Stimulated activated CD8-positive, alpha-beta memory T cell treated with anti-CD3 and anti-CD28 coated beads, Interleukin-7, amount 100 ng/mL, for 48 hours (primary cell): ENCODE measurements around the gene BMF.
"Not testable (repeated sequence)": the region's sequence is repeated elsewhere in the genome, so short reads cannot be mapped to it uniquely, and the experiment has no call there.

ENCODE experiments used
- DNase-seq, 2 donors: peaks; one replicate each; pipeline ENCODE4 v3.0.0-alpha.2; 2020; ENCODE audit warnings: low read depth in 1 of 2; ENCODE audit errors: extremely low read depth in 1 of 2

Gene BMF

DNA sequence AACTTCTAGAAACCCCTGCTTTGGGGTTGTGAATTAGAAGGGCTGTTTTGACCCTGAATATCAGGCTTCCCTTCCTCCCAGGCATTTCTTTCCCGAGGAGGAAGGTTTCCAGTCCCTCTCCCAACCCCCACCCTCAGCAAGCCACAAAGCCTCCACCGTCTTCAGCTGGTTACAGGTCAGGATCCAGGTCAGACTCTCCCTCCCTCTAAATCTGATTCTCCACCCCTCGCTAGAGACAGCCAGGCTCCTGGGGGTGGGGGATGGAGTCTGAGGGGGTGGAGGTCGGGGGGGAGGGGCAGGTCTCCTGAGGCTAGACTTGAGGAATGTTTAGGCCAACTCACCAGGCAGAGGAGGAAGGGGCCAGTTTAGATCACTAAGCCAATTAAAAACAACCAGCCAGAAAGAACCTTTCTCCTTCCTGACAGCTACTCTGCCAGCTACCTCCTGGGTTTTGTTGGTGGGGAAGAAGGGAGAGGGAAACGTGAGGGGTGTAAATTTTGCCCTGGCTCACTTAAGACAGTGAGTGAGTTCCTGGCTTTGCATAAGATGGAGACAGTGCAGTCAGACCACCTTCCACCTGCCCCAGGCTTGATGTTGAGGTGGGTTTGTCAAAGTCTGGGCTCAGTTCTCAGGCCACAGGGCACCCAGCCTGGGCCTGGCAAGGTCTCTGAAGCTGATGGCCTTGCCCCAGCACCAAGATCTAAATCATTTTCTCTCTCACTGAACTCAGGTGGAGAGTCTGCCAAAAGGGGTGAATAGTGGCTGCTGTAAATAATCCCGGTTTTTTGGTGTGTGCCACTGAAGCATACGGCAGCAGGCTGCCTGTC, 19.5 kb downstream of the BMF start:
- no peak for DNase-seq

DNA sequence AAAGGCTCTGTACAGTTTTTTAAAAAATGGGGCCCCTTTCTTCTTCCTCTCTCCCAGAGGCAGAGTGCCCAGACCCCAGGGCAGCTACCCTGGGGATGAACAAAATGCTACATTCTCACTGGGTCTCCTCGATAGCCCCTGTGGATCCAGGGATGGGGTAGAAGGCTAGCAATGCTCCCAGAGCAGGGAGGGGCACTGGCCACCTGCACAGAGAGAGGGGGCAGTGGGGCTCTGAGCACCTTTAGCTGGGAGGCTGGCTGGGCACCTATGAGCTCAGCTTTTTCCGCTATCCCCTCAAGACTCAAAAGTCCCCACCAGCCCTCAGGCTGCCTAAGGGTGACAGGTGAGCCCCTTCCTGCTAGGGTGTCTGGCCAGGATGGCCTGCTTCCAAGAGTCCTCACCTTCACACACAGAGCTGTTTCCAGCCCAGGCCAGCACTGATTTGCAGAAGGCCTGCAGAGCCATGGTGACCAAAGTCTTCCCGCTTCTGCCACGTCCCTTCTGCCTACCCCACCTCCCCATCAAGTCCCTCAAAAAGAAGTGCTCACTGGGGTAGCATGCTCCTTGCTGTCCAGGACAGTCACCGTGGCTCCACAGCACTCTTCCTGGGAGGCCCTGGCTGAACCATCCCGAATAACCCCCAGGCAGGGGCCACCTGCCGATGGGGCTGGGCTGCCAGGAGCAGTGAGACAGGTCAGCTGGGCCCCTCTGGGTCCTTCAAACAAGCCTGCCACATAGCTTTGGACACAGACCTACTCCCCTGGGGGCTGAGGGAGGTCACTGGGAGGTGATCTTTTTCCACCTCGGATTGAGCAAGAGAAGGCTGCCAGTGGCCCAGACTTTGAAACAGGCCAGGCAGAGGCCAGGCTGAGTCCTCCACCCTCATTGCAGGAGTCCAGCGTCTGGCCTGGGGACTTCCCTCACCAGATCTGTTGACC, 20.4 kb downstream of the BMF start:
- DNase-seq: no peak

DNA sequence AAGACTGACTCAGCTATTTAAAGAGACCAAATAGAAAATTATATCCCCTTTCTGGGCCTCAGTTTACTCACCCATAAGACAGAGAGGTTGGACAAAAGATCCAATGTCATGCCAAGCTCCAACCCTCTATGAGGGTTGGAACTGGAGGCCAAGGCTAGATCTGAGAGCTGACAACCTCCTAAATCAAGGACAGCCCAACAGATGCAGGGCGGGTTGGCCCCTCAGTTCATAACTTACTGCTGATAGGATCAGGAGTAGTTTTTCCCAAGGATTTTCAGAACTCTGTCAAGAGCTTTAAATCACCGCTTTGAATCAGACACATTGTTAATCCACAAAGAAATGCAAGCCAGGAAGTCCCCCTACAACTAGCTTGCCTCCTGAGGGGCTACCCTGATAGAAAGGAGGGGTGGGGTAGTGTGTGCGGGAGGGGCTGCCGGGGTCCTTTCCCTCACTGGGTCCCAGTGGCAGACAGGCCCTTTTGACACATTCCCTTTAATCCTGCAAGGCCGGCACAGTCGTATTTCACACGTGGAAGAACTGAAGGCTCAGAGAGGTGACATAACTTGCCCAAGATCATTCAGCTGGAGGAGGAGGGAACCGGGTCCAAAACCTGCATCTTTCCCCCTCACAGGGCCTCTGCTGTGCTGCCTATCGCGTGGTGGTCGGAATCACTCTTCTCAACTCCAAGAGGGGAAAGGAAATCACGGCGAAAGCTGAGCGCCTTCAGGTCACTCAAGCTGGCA, 21.4 kb downstream of the BMF start:
- no peak for DNase-seq

DNA sequence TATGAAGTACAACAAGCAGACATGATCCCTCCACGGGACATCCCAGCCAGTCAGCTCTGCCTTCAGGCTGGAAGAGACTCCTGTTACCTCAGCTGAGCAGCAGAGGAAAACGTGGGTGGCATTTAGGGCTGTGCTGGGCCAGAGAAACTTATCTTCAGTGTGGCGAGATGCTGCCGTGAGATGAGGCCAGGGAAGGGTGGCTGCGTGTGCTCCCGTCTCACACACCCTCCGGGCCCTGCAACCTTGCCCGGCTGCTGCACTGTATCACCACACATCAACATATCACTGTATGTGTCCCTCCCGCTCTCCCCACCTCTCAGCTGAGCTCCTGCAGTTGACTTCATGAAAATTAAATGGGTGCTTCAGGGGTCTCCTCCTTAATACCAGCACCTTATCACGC, 23.4 kb downstream of the BMF start:
- DNase-seq: no peak

DNA sequence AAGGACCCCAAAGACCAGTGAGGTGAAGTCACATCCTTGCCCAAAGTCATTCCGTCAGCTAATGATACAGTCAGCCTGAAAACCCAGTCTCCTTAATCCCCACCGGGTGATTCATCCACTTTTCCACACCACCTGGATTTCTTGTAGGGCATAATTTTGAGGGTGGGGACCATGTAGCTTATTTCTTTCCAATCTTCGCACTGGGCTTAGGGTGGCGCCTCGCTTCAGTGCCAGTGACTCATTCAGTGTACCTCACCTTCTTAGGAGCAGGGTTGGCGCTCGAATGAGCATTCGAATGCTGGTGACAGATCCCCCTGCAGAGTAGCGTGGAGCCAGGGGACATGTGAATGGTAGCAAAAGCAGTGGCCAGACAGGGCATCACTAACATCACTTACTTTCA, 24.0 kb downstream of the BMF start:
- DNase-seq: no peak

DNA sequence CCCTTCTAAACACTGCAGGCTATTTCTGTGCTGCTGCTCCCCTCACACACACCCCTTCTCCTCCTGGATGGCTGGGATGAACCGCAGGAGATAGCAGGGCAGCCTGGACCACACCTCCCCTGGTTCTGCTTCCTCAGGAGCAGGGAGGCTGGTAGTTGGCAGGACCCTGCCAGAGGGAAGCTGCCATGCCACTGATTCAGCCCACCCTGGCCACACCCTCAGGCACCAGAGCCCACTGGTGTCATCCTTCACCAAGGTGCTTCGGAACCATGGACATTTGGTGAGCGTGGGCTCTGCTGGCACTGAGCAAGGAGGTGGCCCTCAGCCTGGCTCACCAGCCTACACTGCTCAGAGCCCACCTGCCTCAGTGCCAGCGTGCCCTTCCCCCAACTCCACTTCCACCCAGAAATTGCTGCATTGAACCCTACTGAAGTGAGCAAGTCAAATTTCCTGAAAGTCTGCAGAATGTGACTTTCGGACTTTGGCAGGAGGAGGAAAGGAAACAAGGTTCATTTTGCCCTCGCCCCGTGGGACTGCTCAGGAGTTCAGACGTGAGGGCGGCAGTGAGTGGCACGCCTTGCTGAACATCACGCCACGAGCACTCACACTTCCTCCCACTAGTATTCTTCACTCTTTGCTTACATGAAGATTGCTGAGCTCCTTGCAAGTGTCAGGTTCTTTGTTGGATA, 26.3 kb downstream of the BMF start:
- DNase-seq: no peak

DNA sequence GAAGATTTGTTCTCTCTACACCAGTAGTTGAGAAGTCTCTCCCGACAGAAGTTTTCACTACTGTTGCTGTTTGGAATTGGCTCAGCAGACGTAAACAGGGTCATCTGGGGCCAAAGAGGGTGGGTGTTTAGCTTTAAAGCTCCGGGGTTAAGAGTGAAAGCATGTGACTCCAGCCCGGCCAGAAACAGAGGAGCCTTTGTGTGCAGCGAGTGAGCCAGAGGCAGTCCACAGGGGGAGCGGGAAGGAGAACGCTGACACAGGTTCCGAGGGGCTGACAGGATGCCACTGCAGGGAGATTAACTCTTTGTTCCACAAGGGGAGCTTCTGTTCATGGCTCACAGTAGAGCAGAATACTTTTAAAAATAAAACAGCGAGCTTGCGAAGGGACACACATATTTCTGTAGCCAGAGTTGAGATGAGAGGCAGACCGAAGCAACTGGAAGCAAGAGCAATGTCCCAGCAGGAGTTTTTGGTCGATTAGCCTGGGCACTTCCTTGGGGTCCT, 26.9 kb downstream of the BMF start:
- no peak for DNase-seq

DNA sequence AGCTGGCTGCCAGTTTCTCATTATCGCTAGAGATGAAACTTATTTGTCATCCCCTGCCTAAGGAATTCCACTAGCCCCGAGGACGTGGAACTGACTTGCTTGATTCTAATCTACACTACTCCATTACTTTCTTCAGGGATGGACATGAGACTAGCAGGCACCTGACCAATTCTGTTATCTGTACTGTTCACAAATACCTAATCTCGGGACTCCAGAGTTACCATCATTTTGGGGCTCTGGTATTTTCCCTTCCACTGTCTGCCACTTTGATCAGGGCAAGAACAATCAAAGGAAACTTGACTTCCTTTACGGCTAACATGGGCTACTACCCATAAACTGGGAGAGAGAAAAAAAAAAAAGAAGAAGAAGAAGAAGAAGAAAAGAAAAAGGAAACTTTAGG, 27.8 kb downstream of the BMF start:
- no peak for DNase-seq

DNA sequence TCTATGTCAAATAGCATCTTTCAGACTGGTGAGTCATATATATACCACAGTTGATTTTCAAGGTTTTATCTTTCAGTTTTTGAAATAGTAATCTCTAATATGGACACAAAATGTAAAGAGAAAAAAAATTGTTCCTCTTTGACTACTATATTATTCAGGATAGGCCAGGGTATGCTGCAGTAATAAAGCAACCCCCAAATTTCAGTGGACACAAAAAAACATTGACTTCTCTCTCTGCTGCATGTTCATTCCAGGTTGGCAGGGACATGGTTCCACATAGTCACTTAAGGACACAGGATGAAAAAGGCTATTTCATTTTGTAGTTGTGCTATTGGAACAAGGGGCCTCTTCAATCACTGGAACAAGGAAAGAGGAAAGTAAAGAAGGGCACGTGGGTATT, 28.6 kb downstream of the BMF start:
- DNase-seq: no peak

DNA sequence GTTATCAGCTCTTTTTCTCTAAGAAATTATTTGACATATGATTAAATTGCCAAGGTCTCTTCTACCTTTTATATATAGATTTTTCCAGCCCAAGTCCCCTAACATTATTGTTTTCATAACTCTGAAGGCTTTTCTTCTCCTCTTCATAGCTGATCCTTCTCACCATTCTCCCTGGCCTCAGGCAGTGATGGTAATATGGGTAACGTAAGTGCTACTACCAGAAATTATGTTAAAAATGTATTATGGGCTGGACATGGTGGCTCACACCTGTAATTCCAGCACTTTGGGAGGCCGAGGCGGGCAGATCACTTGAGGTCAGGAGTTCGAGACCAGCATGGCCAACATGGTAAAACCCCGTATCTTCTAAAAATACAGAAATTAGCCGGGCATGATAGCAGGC, 29.2 kb downstream of the BMF start:
- DNase-seq: no peak

DNA sequence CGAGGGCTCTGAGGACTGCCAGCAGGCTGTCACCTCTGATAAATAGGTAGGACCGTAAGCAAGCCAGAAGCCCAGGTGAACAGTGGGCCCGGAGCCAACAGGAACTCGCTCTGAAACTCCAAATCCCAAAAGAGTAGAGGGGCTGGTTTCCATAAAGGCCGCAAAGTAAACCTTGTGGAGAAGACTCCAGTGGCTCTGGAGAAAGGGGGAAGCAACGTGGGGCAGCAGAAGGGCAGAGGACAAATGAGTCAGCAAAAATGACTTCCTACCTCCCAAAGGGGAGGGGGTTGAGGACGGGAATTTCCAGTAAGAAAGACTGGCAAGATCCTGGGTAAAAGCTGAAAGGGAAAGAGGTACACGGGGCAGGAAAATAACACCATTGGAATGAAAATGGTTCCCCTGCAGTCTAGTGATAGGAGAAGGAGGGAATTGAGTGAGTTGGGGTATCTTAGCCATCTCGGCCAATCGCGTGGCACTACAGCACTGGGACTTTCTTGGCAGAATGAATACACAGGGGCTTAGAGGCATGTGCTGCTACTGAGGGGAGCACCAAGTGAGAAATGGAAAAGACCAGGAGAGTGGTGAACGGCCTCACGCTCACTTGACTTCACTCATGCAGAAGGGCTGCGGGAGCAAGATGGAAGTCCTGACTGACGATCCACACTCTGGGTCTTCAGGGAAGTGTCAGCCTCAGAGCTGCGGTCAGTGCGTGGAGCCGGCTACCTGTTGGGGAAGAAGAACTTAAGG, 33.2 kb downstream of the BMF start:
- DNase-seq: no peak

DNA sequence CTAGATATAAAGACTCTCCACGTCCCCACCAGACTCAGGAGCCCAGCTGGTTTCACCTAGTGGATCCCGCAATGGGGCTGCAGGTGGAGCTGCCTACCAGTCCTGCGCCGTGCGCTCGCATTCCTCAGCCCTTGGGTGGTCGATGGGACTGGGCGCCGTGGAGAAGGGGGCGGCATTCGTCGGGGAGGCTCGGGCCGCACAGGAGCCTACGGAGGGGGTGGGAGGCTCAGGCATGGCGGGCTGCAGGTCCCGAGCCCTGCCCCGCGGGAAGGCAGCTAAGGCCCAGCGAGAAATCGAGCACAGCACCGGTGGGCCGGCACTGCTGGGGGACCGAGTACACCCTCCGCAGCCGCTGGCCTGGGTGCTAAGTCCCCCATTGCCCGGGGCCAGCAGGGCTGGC, 34.0 kb downstream of the BMF start:
- not testable (repeated sequence) for DNase-seq

DNA sequence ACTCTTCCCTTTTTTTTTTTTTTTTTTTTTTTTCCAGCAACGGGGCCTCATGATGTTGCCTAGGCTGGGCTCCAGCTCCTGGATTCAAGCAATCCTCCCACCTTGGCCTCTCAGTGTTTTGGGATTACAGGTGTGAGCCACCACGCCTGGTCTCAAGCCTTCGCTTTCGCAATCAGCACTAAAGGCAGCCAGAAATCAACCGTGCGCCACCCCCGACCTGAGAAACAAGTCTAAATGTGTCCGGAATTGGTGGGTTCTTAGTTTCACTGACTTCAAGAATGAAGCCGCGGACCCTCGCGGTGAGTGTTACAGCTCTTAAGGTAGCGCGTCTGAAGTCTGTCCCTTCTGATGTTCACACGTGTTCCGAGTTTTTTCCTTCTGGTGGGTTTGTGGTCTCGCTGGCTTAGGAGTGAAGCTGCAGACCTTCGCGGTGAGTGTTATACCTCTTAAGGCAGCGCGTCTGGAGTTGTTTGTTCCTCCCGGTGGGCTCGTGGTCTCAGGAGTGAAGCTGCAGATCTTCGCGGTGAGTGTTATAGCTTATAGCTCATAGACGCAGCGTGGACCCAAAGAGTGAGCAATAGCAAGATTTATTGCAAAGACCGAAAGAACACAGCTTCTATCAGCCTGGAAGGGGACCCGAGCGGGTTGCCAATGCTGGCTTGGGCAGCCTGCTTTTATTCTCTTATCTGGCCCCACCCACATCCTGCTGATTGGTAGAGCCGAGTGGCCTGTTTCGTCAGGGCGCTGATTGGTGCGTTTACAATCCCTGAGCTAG, 34.8 kb downstream of the BMF start:
- DNase-seq: not testable (repeated sequence)

DNA sequence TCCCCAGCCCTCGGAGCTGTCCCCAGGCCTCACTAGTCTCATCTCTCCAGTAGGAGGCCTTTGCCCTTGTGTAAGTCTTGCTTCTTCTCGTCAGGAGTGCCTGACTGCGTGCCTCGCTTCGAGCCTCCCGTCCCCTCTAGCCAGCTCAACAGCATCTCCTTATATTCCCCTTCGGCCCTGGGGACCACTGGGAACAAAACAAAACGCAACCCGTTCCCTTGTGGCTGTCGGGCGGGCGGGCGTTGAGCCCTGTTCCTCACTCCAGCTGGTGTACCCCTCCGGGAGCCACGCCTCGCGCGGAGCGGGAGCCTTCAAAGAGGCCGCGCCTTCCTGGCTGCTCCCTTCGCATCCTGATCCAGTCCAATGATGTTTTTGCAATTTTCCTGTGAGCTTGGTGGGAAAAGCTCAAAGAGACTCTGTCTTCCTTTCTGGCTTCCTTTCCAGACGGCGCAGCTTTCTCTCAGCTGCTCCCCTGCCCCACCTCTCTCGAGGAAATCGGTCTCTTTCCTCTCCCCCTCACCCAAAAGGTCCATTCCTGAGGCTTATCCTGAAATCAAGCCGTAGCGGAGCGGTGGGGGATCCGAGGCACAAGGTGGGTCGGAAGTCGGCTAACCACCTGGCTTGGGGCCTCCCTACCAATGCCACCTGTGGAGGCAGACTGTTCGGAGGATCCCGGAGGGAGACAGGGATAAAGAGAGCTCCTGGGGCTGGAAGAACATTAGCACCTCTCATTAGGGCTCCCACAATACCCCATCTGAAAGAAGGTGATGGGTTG, 36.3 kb downstream of the BMF start:
- DNase-seq: no peak

DNA sequence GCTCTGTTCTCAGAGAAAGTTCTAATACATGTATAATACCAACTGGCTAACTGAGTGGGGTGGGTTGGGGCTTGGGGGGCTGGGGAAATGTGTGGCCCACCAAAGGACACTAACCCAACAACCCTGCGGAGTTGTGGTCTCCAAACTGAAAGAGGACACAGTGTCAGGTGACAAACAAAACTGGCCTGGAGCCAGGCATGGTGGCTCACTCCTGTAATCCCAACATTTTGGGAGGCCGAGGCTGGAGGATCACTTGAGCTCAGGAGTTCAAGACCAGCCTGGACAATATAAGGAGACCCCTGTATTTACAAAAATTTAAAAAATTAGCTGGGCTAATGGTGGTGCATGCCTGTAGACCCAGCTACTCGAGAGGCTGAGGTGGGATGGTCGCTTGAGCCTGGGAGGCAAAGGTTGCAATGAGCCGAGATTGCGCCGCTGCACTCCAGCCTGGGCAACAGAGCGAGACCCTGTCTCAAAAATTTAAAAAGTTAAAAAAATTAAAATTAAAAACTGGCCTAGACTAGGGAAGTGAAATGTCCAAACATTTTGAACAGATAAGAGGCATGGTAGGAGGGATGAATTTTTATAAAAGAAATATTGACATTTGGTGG, 38.0 kb downstream of the BMF start:
- no peak for DNase-seq

DNA sequence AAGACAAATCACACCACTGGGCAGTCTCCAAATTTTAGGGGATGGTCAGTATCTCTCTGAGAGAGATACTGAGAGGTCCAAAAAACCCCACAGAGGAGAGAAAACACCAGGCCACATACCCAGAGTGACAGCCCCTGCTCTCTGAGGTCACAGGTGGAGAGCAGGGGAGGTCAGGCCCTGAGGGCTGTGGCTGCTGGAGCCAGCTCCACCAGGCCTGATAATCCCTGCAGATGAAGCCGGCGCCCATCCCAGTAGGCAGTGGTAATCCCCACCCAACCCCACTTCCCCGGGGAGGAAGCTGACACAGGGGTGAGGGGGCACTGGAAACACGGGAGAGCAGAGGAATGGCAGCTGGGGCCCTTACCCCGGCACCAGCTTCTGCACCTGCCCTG, 38.5 kb downstream of the BMF start:
- no peak for DNase-seq

DNA sequence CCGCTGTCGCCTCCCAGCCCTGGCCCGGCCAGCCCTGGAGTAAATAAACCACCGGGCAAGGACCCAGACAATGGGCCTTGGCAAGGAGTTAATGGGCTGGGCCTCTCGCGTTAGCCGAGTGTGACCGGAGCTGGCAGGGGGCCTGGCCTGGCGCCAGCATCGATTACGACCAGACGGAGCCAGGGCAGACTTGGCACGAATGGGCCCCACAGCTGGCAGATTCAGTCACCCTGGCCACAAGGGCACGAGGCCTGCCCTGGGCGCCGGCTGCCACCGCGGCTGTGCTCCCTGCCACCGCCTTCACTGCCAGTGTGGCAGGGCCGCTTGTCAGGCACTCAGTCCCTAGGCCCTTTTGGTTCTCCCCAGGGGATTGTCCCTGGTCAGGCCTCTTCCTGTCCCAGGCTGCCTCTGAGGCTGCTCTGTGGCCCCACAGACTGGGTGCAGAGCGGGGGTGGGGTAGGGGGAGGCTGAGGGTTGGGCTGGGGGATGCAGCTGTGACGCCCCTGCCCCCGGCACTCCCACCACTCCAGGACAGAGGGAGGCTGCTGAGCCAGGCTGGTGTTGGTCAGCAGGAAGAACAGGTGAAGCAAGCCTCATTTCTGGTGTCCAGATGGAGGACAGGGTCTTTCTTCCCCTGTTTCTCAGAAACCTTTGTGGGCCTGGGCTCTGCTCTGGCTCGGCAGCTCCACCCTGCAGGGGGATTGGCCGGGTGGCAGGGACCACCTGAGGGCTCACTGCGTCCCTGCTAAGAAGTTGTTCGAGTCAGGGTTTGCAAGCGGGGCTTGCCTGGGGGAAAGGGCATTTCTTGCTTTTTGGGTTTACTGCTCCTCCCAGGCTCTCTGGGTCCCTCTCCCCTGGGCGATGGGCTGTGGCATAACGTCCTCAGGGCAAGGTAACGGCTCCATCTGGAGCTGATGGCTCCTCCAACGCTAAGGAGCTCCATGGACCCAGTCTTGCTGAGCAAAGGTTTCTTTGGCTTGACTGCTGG, 39.2 kb downstream of the BMF start:
- DNase-seq: no peak
